M059J (cell line): ENCODE results near the gene ATP5PD. TPM values are rescaled to one million over a fixed set of nuclear protein-coding genes. Genes with fewer than 3 reads are reported as not detected.
"Not testable (repeated sequence)": the region's sequence is repeated elsewhere in the genome, so short reads cannot be mapped to it uniquely, and the experiment has no call there.

Source experiments
- DNase-seq: peaks from one replicate; pipeline ENCODE4 v3.0.0-alpha.2; 2012; ENCODE audit warnings: low read depth
- total RNA-seq: library from RNA; depleted of rRNA; stranded (reverse); fragments of >200 nt; shearing (Covaris generic); gene quantifications from 2 replicates; pipeline ENCODE4 v1.2.3, GENCODE V29; 2014

ATP5PD gene
- total RNA-seq, 1 experiment from 2014 or later, result 440 TPM

DNA sequence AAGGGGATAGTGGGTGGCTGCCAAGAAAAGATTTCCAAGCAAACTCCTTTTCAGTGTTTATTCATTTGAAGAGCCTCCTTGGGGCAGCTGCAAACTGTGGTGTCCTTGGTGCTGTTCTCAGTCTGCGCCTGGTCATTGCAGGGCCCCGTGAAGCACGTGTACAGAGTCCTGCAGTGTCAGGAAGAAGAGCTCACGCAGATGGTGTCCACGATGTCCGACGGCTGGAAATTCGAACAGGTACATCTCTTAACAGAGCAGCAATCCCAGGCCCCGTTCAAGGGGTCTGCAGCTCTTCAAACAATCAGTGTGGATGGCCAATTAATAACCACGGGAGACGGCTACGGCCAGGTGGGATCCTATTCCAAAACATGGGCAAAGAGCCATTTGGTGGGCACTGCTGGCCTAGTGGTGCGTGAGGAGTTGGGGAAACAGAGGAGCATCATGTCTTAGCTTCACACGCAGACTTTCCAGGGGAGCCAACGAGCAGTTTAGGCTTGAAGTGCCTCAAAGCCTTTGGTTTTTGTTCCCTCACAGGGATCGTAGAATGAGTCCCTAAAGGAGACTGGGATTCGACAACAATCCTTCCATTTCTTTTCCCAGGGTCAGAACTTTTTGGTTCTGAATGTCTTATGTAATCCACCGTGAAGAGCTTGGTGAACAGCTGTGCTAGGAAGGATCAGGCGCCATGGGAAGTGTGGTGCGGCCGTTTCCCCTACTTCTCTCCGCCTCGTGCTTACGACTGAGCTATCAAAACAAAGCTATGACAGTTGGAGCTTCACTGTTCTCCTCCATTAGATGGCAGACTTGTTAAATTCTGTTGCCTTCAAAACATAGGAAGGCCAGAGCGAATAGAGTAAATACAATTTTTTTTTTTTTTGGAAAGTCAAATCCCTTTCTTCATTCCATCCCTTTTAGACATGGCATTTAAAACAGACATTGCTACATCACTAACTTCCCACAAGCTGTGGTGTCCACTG is 12.9 kb upstream of the ATP5PD start:
- DNase-seq, result no peak

DNA sequence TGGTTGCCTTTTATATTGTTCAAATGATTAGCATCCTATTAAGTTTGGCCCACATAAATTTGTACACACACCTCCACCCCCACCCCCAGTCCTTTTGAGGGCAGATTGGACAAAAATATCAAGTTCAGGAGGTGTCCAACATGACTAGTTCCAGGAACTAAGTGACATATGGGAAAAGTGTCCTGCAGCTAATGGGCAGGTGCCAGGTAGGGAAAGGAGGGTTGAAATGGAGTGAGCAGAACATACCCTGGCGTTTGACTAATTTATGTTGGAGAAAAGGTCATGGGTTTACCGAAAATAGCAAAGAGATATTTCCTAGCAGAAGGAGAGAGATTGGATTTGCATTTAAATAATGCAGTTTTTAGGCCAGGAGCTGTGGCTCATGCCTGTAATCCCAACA is 5.2 kb upstream of the ATP5PD start:
- no peak for DNase-seq

GRCh38 chr17:75049706-75050105 is 2.9 kb upstream of the ATP5PD start:
- no peak for DNase-seq

GRCh38 chr17:75049057-75049456 is 2.3 kb upstream of the ATP5PD start:
- DNase-seq, result no peak

DNA sequence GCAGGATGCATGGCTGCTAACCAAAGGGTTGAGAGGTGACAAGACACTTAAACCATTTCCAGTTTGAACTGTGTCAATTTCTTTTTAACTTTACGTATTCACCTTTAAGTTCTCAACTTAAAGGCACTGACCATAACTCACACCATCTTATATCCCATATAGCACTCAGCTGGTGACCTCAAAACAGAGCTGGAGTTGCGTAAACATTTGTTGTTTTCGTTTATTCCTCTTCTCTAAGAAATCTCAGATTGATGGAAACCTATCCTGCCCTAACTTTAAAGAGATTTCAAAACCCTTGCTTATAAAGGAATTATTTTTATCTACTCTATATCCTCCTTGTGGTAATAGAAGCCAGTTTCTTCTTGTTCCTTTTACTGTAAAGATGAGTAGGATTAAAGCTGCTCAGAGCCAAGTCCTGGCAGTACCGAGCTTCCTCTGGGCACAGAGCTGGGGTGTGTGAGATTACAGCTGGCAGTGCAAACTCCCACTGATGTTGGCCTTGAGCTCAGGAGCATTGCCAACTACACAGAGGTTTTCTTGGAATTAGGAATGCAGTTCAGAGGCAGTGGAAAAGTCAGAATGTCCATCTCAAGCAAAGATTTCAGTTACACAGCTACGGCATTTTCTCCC is 1.6 kb upstream of the ATP5PD start:
- no peak for DNase-seq

DNA sequence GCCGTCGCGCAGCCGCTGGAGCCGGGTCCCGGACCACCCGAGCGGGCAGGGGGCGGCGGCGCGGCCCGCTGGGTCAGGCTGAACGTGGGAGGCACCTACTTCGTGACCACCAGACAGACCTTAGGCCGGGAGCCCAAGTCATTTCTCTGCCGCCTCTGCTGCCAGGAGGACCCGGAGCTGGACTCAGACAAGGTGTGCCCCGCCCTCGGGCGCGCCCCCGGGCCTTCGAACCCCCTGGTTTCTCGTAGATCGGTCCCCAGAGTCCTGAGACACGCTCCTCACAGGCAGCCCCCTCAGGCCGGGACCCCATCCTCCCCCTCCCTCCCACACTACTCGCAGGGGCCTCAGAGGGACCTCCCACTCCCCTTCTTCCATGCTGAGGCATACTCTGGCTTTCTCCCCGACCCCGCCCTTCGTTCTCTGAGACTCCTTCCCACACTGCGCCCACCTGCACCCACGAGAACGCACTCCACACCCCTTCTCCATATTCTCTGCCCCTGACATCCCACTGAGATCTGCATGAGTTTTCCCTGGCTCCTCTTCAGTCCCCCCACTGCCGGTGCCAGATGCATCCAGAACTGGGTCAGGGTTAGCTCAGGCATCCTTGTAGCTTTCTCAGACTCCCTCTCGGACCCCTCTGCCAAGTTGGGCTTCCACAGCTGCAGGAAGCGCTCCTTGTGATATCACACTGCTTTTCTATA is 779 bp upstream of the ATP5PD start:
- peak; percentile 8 for DNase-seq

DNA sequence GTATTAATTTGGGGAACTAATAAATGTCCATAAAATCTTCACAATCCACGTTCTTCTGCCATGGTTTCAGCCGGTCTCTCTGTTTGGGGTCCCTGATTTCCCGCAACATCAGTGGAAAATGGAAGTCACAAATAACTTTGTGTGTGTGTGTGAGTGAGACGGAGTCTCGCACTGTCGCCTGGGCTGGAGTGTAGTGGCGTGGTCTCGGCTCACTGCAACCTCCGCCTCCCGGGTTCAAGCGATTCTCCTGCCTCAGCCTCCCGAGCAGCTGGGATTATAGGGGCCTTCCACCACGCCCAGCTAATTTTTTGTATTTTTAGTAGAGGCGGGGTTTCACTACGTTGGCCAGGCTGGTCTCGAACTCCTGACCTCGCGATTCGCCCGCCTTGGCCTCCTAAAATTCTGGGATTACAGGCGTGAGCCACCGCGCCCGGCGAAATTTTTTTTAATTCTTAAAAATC is 793 bp downstream of the ATP5PD start:
- not testable (repeated sequence) for DNase-seq

DNA sequence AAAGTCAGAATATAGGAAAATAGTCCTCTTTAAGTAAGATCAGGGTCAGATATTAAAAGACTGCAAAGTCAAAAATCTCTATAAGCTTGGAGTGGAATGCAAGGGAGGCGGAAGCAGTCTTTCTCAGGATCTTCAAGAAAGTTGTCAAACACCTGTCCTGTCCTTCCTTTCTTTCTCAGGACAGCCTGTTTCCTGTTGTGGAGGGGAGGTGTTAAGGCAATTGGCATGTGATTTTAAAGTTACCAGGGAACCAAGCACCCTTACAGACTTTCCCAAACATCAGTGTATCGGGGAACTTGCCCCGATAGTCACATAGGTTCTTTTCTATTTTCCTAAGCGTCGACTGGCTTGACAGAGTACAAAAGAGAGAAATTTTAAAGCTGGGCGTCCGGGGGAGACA is 2.1 kb downstream of the ATP5PD start:
- DNase-seq, result no peak

DNA sequence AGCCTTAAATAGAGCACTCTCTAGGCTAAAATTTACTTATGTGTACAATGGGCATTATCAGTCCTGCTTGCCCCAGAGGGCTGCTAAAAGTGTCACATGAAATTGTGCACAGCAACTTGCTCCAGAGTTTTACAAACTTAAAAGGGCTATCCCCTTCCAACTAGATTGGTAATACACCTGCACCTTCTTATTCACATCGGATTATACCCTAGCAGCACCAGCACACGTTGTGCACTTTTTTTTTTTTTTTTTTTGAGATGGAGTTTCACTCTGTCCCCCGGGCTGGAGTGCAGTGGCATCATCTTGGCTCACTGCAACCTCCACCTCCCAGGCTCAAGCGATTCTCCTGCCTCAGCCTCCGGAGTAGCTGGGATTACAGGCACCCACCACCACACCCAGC is 3.0 kb downstream of the ATP5PD start:
- DNase-seq, result not testable (repeated sequence)

- no peak for DNase-seq
Observed at GRCh38 chr17:75041656-75042280, 5.0 kb downstream of the ATP5PD start.

DNA sequence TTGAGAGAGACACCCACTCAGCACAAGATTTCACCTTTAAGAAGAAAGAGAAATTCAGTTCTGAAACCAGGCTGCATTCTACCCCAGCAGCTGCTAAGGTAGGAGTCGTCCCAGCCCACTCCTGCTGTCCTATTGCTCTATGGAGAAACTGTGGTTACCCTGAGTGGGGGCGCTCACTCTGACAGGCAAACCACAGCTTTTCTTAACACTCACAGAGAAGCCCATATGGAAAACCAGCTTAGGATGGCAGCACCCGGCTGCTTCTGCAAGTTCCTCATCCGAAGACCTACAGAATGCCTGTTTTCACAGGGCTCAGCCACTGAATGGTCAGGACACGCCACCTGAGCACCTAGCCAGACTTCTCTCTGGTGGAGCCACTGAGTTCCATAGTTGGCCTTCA is 7.5 kb downstream of the ATP5PD start:
- DNase-seq, result no peak

- peak; percentile 6 for DNase-seq
Observed at GRCh38 chr17:75036643-75037268, 10.0 kb downstream of the ATP5PD start.

DNA sequence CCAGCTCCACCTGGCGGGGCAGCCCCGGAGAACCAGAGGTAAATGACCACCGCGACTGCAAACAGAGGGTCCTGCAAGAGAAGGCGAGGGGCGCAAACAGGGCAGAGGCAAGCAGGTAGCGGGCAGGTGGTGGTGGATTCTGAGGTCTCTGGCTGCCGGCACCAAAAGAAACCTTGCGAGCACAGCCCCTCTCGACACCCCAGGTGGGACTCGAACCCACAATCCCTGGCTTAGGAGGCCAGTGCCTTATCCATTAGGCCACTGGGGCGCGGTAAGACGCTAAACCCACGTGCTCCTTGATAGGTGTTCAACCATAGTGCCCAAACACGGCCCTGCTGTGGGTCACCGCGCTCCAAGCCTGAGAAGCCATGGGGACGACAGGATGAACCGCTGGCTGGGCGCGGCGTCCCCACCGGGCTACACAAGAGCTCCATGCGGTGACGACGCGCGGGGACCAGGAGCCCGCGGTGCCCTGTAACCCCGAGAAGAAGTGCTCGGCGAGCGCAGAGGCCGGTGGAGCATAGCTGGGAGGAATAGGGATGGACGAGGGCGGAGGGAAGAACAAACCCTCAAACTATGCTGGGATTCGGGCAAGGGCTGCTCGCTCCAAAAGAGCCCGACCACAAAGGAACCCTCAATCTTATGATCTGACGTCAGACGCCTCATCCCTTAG is 12.4 kb downstream of the ATP5PD start:
- peak; percentile 91 for DNase-seq

DNA sequence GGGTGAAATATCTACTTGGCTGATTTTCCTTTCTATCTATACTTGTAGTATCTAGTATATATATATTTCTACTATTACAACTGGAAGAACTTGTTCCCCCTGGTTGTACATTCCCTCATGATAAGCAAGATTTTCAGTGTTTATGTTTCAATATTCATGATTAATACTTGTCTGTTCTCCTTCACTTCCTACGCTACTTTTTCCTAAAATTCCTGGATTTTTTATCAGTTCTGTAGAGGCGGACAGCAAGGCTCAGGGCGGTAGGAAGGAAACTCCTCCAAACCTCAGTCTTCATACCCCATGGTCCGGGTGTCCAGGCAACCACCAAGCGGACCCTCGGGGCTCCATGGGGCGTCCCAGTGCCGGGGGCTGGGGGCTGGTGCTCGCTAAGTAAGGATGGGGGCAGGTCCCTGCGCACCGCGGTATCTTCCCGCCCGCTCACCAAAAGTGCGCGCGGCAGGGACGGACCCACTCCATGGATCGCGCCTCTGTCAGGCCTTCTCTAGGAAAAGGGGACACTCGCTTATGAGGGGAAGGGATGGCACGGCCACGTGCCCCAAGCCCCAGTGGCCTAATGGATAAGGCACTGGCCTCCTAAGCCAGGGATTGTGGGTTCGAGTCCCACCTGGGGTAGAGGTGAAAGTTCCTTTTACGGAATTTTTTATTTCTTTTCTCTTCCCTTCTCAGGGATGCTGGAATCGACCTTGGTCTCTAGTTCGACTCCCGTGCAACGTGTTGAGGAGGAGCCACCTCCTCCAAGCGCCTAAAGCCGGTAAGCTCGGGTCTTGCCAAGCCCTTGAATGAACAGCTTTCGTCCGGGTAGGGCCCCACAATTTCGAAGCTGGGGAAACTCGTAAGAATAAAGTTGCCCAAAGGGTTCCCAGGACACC is 13.2 kb downstream of the ATP5PD start:
- DNase-seq, result peak; percentile 91

- DNase-seq, result peak; percentile 46
Observed at GRCh38 chr17:75032720-75033280, 14.0 kb downstream of the ATP5PD start.

GRCh38 chr17:75031972-75032719 is 14.6 kb downstream of the ATP5PD start:
- peak; percentile 91 for DNase-seq

- no peak for DNase-seq
Observed at GRCh38 chr17:75030161-75030560, 16.6 kb downstream of the ATP5PD start.

DNA sequence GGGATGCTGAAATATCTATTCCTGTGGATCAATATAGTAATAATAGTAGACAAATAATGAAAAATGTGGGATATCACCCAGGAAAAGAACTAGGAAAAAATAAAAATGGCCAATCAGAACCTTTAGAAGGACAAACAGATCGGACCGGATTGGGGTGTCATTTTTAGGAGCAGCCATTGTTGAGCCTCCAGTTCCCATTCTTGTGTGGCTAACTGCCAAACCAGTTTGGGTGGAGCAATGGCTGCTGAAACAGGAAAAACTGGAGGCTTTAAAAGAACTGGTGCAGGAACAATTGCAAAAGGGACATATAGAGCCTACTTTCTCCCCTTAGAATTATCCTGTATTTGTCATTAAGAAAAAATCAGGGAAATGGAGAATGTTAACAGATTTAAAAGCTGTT is 20.1 kb downstream of the ATP5PD start:
- not testable (repeated sequence) for DNase-seq

DNA sequence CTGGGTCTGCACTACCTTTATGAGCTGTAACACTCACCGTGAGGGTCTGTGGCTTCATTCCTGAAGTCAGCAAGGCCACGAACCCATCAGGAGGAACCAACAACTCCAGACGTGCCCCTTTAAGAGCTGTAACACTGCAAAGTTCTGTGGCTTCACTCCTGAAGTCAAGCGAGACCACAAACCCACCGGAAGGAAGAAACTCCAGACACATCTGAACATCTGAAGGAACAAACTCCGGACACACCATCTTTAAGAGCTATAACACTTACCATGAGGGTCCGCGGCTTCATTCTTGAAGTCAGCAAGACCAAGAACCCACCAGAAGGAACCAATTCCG is 21.4 kb downstream of the ATP5PD start:
- DNase-seq, result not testable (repeated sequence)
